Measurements from ENCODE around the gene FCRL2. TPM values are rescaled to one million over a fixed set of nuclear protein-coding genes. Genes with fewer than 3 reads are reported as not detected.

FCRL2 gene
- total RNA-seq, 4 donors from 2014 or later: 0.21 TPM; not detected in 3

DNA sequence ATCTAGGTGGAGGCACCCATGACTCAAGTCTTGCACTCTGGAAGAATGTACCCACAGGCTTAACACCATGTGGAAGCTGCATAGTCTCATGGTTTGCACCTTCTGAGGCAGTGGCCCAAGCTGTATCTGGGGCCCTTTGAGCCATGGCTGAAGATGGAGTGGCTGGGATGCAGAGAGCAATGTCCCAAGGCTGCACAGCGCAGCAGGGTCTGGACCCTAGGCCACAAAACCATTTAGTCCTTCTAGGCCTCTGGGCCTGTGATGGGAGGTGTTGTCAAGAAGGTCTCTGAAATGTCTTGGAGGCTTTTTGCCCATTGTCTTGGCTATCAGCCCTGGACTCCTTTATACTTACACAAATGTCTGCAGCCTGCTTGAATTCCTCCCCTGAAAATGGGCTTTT is 54.9 kb downstream of the FCRL2 start:
- H3K27me3 ChIP-seq: no peaks in the 10 kb centered on the region
- WGBS, 2 donors: 64 to 100% methylated on average over 1 of the region's 1 CpG
- no peak for DNase-seq (ENCODE audit: low spot score in 2 of 2)
- TF ChIP-seq EP300 (IDR thresholded peaks at IDR 0.05): no peak
- TF ChIP-seq, protein P1, sequence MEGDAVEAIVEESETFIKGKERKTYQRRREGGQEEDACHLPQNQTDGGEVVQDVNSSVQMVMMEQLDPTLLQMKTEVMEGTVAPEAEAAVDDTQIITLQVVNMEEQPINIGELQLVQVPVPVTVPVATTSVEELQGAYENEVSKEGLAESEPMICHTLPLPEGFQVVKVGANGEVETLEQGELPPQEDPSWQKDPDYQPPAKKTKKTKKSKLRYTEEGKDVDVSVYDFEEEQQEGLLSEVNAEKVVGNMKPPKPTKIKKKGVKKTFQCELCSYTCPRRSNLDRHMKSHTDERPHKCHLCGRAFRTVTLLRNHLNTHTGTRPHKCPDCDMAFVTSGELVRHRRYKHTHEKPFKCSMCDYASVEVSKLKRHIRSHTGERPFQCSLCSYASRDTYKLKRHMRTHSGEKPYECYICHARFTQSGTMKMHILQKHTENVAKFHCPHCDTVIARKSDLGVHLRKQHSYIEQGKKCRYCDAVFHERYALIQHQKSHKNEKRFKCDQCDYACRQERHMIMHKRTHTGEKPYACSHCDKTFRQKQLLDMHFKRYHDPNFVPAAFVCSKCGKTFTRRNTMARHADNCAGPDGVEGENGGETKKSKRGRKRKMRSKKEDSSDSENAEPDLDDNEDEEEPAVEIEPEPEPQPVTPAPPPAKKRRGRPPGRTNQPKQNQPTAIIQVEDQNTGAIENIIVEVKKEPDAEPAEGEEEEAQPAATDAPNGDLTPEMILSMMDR (IDR thresholded peaks at IDR 0.05): no peak
- no peak for TF ChIP-seq POLR2A (IDR thresholded peaks at IDR 0.05)
- no peak overlapping the region for H3K27ac ChIP-seq
- no peaks in the 10 kb centered on the region for H3K4me1 ChIP-seq
- no peaks in the 10 kb centered on the region for H3K36me3 ChIP-seq
- no peak overlapping the region for H3K4me3 ChIP-seq
- peaks cover 0 to 11% (median 3%) of the 10 kb centered on the region in 4 donors for H3K9me3 ChIP-seq

DNA sequence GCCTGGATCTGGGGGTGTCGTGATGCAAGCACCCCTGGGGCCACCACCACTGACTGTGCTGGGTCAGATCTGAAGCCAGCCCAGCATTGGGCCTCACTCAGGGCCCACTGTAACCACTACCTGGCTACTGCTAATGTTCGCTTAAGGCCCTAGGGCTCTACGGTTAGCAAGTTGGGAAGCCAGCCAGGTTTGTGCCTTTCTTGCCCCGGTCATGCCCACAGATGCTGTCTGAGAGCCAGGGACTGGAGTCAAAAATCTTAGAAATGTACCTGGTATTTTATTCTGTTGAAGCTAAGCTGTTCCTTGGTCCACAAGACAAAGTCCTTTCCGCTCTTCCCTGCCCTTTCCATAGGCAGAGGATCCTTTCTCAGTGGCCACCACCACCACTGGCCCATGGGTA is 61.2 kb downstream of the FCRL2 start:
- TF ChIP-seq EP300 (IDR thresholded peaks at IDR 0.05): no peak
- TF ChIP-seq, protein P1 (IDR thresholded peaks at IDR 0.05): no peak
- WGBS, 2 donors: 88 to 91% methylated on average over 5 of the region's 5 CpGs
- no peak for DNase-seq (ENCODE audit: low spot score in 2 of 2)
- Histone ChIP-seq H3K4me1 (no peaks in the 10 kb centered on the region), H3K9me3 (no peaks in the 10 kb centered on the region), H3K36me3 (no peaks in the 10 kb centered on the region), H3K27me3 (no peaks in the 10 kb centered on the region), H3K4me3 (no peak overlapping the region), H3K27ac (no peak overlapping the region)

DNA sequence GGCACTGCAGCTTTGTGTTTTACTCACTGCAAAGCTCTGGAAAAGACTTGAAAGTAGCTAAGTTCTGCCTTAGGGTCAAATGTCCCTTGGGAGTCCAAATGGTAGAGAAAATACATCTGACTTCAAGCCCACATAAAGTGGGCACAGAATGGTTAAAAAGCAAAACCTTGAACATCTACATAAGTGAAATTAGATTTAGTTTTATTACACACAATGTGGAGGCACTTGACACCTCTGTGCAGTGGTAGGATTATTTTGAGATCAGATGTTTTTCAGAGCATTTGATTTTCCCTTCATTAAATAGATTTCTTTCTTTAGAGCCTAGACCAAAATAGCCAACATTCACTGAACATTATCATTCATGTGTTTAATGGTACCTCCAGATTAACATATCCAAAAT is 65.1 kb downstream of the FCRL2 start:
- no peaks in the 10 kb centered on the region for H3K36me3 ChIP-seq
- no peak overlapping the region for H3K4me3 ChIP-seq
- H3K27ac ChIP-seq: no peak overlapping the region
- TF ChIP-seq, protein P1 (IDR thresholded peaks at IDR 0.05): no peak
- no peak for TF ChIP-seq EP300 (IDR thresholded peaks at IDR 0.05)
- no peak for TF ChIP-seq POLR2A (IDR thresholded peaks at IDR 0.05)
- H3K27me3 ChIP-seq: no peaks in the 10 kb centered on the region
- H3K9me3 ChIP-seq: no peaks in the 10 kb centered on the region
- DNase-seq (ENCODE audit: low spot score in 2 of 2): no peak
- H3K4me1 ChIP-seq: no peaks in the 10 kb centered on the region

DNA sequence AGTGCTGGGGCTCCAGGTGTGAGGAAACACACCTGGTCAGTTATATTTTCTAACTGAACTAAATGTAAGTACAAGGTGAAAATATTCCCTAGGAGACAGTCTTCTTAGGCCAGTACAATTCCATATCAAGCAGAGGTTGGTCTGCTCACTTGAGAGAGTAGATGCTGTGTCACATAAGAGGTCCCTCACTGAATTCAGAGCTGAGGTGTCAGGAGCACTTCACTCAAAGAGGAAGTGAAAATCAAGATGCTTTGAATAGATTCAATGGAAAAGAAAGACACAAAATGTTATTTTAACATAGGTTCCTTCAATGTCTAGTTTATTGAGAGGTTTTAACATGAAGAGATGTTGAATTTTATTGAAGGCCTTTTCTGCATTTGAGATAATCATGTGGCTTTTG is 72.1 kb downstream of the FCRL2 start:
- Histone ChIP-seq H3K27ac (no peak overlapping the region), H3K36me3 (no peaks in the 10 kb centered on the region), H3K4me1 (no peaks in the 10 kb centered on the region), H3K27me3 (no peaks in the 10 kb centered on the region), H3K4me3 (no peak overlapping the region), H3K9me3 (no peaks in the 10 kb centered on the region)
- DNase-seq (ENCODE audit: low spot score in 2 of 2): no peak
- TF ChIP-seq, protein P1 (IDR thresholded peaks at IDR 0.05): no peak
- TF ChIP-seq EP300 (IDR thresholded peaks at IDR 0.05) (no peak), POLR2A (IDR thresholded peaks at IDR 0.05) (no peak)

DNA sequence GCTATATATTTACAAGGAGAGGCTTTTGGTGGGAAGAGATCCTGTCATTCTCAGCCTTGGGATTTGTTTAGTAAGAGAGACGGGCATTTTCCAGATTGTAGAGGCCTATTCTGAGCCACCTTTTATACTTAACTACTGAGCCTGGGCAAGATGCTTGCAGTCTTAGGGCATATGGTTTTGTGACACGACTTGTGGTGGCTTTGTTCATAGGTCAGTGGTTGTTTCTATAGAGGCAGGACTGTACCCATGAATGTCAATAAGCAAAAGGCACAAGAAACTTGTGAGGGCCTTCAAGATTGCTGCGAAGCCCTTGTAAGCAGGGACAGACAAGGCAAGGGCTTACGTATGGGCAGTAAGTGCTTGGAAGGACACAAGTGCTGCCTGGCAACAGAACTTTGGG is 73.0 kb downstream of the FCRL2 start:
- DNase-seq (ENCODE audit: low spot score in 2 of 2): no peak
- Histone ChIP-seq H3K36me3 (no peaks in the 10 kb centered on the region), H3K9me3 (no peaks in the 10 kb centered on the region), H3K27ac (no peak overlapping the region), H3K4me3 (no peak overlapping the region), H3K27me3 (no peaks in the 10 kb centered on the region), H3K4me1 (no peaks in the 10 kb centered on the region)
- TF ChIP-seq, protein P1 (IDR thresholded peaks at IDR 0.05): no peak
- TF ChIP-seq POLR2A (IDR thresholded peaks at IDR 0.05) (no peak), EP300 (IDR thresholded peaks at IDR 0.05) (no peak)
- 77 to 90% methylated on average over 4 of the region's 4 CpGs for WGBS, 2 donors

Data from tibial nerve (tissue), 4 donors.